Measurements from ENCODE around the gene MKNK1. TPM values are rescaled to one million over a fixed set of nuclear protein-coding genes. Genes with fewer than 3 reads are reported as not detected.

MKNK1 gene
- total RNA-seq, 1 donor from 2014 or later, result 61.1 TPM

DNA sequence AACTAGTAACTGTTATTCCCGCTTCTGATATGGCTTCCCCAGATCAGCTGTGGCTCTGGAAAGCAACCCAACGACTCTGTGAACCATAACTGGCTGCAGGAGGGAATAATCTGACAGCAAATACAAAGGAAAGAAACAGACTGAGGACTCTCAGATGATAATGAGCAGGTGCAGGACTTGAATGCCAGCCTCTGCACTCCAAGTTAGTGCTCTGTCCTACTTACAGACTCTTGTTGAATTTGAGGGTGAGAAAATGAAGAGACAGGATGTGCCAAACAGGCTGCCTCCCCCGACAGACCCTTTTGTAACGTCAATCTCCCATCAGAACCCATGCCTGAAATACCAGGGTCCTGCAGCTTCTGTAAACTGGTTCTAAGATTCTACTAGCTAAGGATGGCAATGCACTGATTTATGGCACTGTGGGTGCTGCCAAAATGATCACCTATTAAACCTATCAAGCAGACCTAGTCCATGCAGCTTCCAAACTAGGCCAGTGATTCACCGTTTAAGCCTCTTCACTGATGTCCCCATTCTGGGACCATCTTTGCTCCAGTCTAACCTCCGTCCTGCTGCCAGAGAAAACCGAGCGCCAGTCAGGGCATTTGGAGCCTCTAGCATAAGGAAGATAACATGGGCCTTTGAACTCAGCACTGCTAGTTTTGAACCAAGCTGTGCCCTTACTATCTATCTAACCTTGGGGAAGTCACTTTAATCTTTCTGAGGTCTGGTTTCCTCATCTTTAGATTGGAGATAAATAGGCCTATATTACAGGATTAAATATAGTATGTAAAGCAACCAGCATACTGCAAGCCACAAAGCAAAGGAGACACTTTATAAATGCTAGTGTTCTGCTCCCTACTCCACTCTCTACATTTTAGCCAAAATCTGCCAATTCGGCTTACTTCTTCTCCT, 4.8 kb downstream of the MKNK1 start:
- Histone ChIP-seq H3K27ac (no peak overlapping the region), H3K36me3 (no peaks in the 10 kb centered on the region), H3K27me3 (no peaks in the 10 kb centered on the region), H3K4me1 (peaks cover 48% of the 10 kb centered on the region), H3K4me3 (no peak overlapping the region), H3K9me3 (no peaks in the 10 kb centered on the region)
- intact Hi-C loops (cut with DNase I), result no loop called here
- TF ChIP-seq CTCF (IDR thresholded peaks at IDR 0.05), result no peak
- DNase-seq, result no peak
- ATAC-seq, result no peak

- no peak overlapping the region for H3K4me3 ChIP-seq
- no peak for ATAC-seq
- H3K4me1 ChIP-seq, result peaks cover 31% of the 10 kb centered on the region
- peaks cover 20% of the 10 kb centered on the region for H3K36me3 ChIP-seq
- DNase-seq, result no peak
- no peaks in the 10 kb centered on the region for H3K9me3 ChIP-seq
- no peak overlapping the region for H3K27ac ChIP-seq
- intact Hi-C loops (cut with DNase I), result no loop called here
- no peaks in the 10 kb centered on the region for H3K27me3 ChIP-seq
- TF ChIP-seq CTCF (IDR thresholded peaks at IDR 0.05), result no peak
Measured at GRCh38 chr1:46596846-46597245, 7.2 kb downstream of the MKNK1 start.

DNA sequence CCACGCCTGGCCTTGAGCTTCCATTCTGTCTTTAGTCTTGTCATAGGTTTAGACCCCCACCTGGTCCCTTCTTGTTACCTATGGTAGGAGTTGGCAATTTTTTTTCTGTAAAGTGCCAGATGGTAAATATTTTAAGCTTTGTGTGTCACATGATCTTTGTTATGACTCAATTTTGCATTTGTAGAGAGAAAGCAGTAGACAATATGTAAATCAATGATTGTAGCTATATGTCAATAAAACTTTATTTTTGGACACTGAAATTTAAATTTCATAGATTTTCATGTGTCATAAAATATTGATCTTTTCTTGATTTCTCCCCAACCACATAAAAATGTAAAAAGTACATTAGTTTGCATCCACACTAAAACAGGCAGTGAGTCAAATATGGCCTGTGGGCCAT, 8.0 kb downstream of the MKNK1 start:
- intact Hi-C loops (cut with DNase I), result no loop called here
- ATAC-seq, result no peak
- no peak overlapping the region for H3K4me3 ChIP-seq
- peaks cover 28% of the 10 kb centered on the region for H3K36me3 ChIP-seq
- peaks cover 26% of the 10 kb centered on the region for H3K4me1 ChIP-seq
- H3K27ac ChIP-seq, result no peak overlapping the region
- no peak for DNase-seq
- no peaks in the 10 kb centered on the region for H3K27me3 ChIP-seq
- TF ChIP-seq CTCF (IDR thresholded peaks at IDR 0.05), result no peak
- no peaks in the 10 kb centered on the region for H3K9me3 ChIP-seq

DNA sequence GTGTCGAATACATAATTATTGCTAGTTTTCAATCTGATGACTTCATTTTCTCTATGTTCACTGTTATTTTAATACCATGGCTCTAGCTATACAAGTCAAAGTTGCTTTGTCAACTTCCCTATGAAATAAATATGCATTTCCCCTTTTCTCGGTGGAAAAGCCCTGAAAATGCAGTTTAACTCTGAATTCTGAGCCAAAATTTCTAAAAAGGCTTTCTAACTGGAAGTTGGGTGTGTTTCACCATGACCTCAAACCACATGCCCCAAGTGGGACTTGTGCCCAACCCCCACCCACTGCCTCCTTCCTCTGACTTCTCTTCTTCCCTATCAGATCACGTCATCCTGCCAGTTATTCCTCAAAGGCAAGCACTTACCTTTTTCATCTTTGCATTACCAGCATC, 8.9 kb downstream of the MKNK1 start:
- Histone ChIP-seq H3K36me3 (peaks cover 38% of the 10 kb centered on the region), H3K27ac (peak overlapping the region; percentile 76), H3K4me3 (no peak overlapping the region), H3K4me1 (peaks cover 26% of the 10 kb centered on the region), H3K9me3 (no peaks in the 10 kb centered on the region), H3K27me3 (no peaks in the 10 kb centered on the region)
- no peak for TF ChIP-seq CTCF (IDR thresholded peaks at IDR 0.05)
- DNase-seq, result peak; percentile 82
- intact Hi-C loops (cut with DNase I), result no loop called here
- ATAC-seq, result peak; percentile 84

DNA sequence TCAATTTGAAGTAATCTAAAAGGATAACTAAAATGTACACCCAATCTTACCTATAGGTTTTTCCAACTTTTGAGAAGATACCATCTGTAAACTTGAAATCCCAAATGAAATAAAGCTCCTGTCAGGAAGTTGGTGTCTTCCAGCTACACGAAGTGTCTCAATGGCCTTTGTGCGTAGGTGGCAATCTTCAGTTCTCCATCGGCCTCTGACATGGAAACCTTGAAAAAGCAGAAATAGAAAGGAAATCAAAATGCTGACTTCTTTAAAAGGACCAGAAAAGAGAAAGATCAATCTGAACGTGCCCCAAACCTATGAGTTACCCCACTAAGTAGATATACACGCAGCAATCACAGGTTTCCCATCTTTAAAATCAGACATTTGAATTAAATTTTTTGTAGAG, 10.0 kb downstream of the MKNK1 start:
- intact Hi-C loops (cut with DNase I), result no loop called here
- Histone ChIP-seq H3K36me3 (peaks cover 48% of the 10 kb centered on the region), H3K27me3 (no peaks in the 10 kb centered on the region), H3K27ac (peak overlapping the region; percentile 76), H3K9me3 (no peaks in the 10 kb centered on the region), H3K4me3 (no peak overlapping the region), H3K4me1 (peaks cover 17% of the 10 kb centered on the region)
- no peak for TF ChIP-seq CTCF (IDR thresholded peaks at IDR 0.05)
- peak; percentile 63 for ATAC-seq
- no peak for DNase-seq
